GM19467 (cell line): ENCODE measurements around the gene GABBR1.

Experiments used
- ATAC-seq: cut with Tn5 transposase; IDR thresholded peaks from one replicate; pipeline ENCODE4 v1.9.1; 2021; ENCODE audit warnings: mild to moderate bottlenecking, moderate library complexity; ENCODE audit not compliant: unreplicated experiment

Gene GABBR1

GRCh38 chr6:29625337-29625930 is 7.5 kb downstream of the GABBR1 start:
- ATAC-seq = no peak

- ATAC-seq = no peak
Measured at GRCh38 chr6:29624520-29624961, 8.4 kb downstream of the GABBR1 start.

GRCh38 chr6:29620630-29621029 is 12.4 kb downstream of the GABBR1 start:
- no peak for ATAC-seq

GRCh38 chr6:29619578-29620160 is 13.3 kb downstream of the GABBR1 start:
- no peak for ATAC-seq

- ATAC-seq = no peak
Measured at GRCh38 chr6:29617782-29618554, 15.0 kb downstream of the GABBR1 start.

GRCh38 chr6:29611426-29611825 is 21.6 kb downstream of the GABBR1 start:
- ATAC-seq = no peak

- ATAC-seq = no peak
Measured at GRCh38 chr6:29610540-29610939, 22.4 kb downstream of the GABBR1 start.

- ATAC-seq = no peak
Measured at GRCh38 chr6:29608131-29608530, 24.9 kb downstream of the GABBR1 start.

- no peak for ATAC-seq
Measured at GRCh38 chr6:29603930-29604329, 29.1 kb downstream of the GABBR1 start.

- ATAC-seq = no peak
Measured at GRCh38 chr6:29603456-29603855, 29.5 kb downstream of the GABBR1 start.

- ATAC-seq = no peak
Measured at GRCh38 chr6:29602564-29603361, 30.2 kb downstream of the GABBR1 start.

- ATAC-seq = no peak
Measured at GRCh38 chr6:29598172-29598747, 34.7 kb downstream of the GABBR1 start.

GRCh38 chr6:29597184-29597583 is 35.8 kb downstream of the GABBR1 start:
- no peak for ATAC-seq

- ATAC-seq = no peak
Measured at GRCh38 chr6:29596381-29596900, 36.5 kb downstream of the GABBR1 start.

- ATAC-seq = no peak
Measured at GRCh38 chr6:29593199-29593855, 39.7 kb downstream of the GABBR1 start.

GRCh38 chr6:29591677-29592076 is 41.3 kb downstream of the GABBR1 start:
- ATAC-seq = no peak

- ATAC-seq = no peak
Measured at GRCh38 chr6:29590218-29590808, 42.7 kb downstream of the GABBR1 start.

- no peak for ATAC-seq
Measured at GRCh38 chr6:29589423-29590048, 43.4 kb downstream of the GABBR1 start.

- no peak for ATAC-seq
Measured at GRCh38 chr6:29584821-29585220, 48.2 kb downstream of the GABBR1 start, which contains the start of gene OR2H2. Gene OR2H2 (plus strand): TSS chr6:29585121. CDS start chr6:29587945, 2,824 bp downstream.
